Nephron (organoid): ENCODE data around the gene WNT9A.
"Not testable (repeated sequence)": the region's sequence is repeated elsewhere in the genome, so short reads cannot be mapped to it uniquely, and the experiment has no call there.

Source experiments
- H3K27ac Mint-ChIP-seq, 3 experiments: 2 replicates each; pipeline ENCODE4 v1.8.0; 2020; ENCODE audit warnings: mixed read lengths in 3 of 3, mild to moderate bottlenecking in 2 of 3, moderate library complexity in 1 of 3
- H3K27me3 Mint-ChIP-seq: 2 replicates; pipeline ENCODE4 v1.8.0; 2021; ENCODE audit warnings: low read depth, mild to moderate bottlenecking, moderate library complexity, mixed read lengths
- H3K36me3 Mint-ChIP-seq: 2 replicates; pipeline ENCODE4 v1.8.0; 2020; ENCODE audit warnings: low read depth, mixed read lengths
- H3K4me1 Mint-ChIP-seq: 2 replicates; pipeline ENCODE4 v1.8.0; 2020; ENCODE audit warnings: mixed read lengths
- H3K4me3 Mint-ChIP-seq, 3 experiments: 2 replicates each; pipeline ENCODE4 v1.8.0; 2020; ENCODE audit warnings: mild to moderate bottlenecking in 3 of 3, mixed read lengths in 3 of 3, moderate library complexity in 2 of 3
- H3K9me3 Mint-ChIP-seq: 2 replicates; pipeline ENCODE4 v1.8.0; 2020; ENCODE audit warnings: mixed read lengths
- TF ChIP-seq, protein P1 (sequence below), 3 experiments: fragments of 200-600 bp; sonication (generic); IDR thresholded peaks; one replicate each; pipeline ENCODE4 v1.5.0; 2021; ENCODE audit warnings: antibody characterized with exemption in 3 of 3; ENCODE audit not compliant: unreplicated experiment in 3 of 3

The WNT9A gene

GRCh38 chr1:227971643-227972282 lies 24.0 kb upstream of the WNT9A start:
- not testable (repeated sequence) for H3K27ac Mint-ChIP-seq, H3K4me3 Mint-ChIP-seq, H3K4me1 Mint-ChIP-seq, H3K27me3 Mint-ChIP-seq, H3K9me3 Mint-ChIP-seq, H3K36me3 Mint-ChIP-seq

DNA sequence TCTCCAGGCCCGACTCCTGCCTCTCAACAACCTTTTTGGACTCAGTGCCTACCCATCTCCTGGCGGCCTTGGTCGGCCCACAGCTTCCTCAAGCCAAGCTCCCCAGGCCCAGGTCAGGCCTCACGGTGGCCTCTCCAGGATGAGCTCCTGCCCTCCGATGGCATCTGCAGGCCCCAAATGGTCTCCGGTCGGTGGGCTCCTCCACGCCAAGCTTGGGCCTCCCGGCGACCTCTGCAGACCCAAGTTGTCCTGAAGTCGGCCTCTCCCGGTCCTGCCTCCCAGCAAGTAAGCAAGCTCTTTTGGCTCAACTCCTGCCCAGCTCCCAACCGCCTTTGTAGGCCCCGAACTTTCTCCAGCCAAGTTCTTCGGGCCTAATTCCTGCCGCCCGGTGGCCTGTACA lies 23.5 kb upstream of the WNT9A start:
- not testable (repeated sequence) for H3K4me1 Mint-ChIP-seq, H3K9me3 Mint-ChIP-seq, H3K27ac Mint-ChIP-seq, H3K36me3 Mint-ChIP-seq, H3K4me3 Mint-ChIP-seq, H3K27me3 Mint-ChIP-seq

- H3K27ac Mint-ChIP-seq, H3K36me3 Mint-ChIP-seq, H3K4me1 Mint-ChIP-seq, H3K27me3 Mint-ChIP-seq, H3K9me3 Mint-ChIP-seq, H3K4me3 Mint-ChIP-seq: not testable (repeated sequence)
These were observed 22.6 kb upstream of the WNT9A start for GRCh38 chr1:227970076-227970995.

DNA sequence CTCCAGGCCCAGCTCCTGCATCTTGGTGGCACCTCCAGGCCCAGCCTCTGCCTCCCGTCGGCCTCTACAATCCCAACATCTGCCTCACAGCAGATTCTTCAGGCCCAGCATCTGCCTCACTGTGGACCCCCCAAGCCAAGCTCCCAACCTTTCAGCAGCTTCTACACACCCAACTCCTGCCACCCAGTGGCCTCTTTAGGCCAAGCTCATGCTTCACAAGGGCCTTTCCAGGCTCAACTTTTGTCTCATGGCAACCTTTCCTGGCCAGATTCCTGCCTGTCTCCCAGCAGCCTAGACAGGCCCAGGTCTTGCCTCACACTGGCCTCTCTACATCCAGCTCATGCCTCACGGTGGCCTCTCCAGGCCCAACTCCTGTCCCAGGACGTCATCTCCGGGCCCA lies 20.1 kb upstream of the WNT9A start:
- H3K9me3 Mint-ChIP-seq, H3K4me1 Mint-ChIP-seq: not testable (repeated sequence)

DNA sequence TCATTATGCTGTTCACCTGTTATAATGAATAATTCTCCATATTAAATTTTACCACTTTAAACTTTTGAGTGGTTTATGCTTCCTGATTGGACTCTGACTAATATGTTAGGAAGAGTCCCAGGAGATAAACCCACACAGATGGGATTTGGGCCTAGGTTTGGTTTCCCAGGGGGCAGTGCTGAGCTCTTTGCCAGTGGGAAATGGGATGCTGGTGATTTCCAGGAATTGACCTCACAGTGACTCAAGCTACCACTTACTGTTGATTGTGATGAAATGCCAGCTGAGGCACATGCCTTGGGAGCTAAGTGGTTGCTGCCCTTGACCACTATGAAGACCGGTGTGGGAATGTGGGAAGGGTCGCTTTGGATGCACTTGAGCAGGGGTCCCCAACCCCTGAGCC lies 19.0 kb upstream of the WNT9A start:
- H3K27me3 Mint-ChIP-seq, H3K4me3 Mint-ChIP-seq, H3K36me3 Mint-ChIP-seq, H3K27ac Mint-ChIP-seq, H3K4me1 Mint-ChIP-seq, H3K9me3 Mint-ChIP-seq: not testable (repeated sequence)

More for the DNA sequence above, 20.1 kb upstream of the WNT9A start:
- not testable (repeated sequence) for H3K27ac Mint-ChIP-seq, H3K4me3 Mint-ChIP-seq, H3K36me3 Mint-ChIP-seq, H3K27me3 Mint-ChIP-seq

DNA sequence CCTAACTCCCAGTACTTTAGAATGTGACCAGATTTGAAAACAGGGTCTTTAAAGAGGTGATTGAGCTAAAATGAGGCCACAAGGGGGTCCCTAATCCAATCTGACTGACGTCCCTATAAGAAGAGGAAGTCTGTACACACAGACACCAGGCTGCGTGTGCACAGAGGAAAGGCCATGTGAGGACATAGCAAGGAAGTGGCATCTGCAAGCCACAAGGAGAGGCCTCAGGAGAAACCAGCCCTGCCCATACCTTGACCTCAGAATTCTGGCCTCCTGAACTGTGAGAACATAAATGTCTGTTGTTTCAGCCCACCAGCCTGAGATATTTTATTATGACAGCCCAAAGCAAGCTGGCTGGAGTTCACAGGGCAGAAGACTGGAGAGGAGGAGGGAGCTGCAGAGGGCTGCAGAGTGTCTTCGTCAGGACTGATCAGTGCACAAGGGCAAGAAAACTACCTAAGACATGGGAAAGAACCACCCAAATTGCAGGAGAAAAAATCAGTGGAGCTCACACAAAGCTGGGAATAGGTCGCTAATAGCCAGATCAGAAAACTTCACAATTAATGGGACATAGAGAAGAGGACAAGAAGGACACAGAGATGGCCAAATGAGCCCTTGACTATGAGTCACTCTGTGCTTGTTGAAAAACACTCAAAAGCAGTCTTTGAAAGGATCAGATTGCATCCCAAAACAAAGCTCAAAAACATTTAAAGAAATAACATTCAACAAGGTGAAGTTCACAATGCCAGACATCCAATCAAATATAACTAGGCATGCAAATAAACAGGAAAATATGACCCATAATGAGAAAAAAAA lies 14.1 kb upstream of the WNT9A start:
- peaks cover 3% of the 10 kb centered on the region for H3K9me3 Mint-ChIP-seq
- H3K27ac Mint-ChIP-seq, result no peak overlapping the region
- TF ChIP-seq, protein P1, sequence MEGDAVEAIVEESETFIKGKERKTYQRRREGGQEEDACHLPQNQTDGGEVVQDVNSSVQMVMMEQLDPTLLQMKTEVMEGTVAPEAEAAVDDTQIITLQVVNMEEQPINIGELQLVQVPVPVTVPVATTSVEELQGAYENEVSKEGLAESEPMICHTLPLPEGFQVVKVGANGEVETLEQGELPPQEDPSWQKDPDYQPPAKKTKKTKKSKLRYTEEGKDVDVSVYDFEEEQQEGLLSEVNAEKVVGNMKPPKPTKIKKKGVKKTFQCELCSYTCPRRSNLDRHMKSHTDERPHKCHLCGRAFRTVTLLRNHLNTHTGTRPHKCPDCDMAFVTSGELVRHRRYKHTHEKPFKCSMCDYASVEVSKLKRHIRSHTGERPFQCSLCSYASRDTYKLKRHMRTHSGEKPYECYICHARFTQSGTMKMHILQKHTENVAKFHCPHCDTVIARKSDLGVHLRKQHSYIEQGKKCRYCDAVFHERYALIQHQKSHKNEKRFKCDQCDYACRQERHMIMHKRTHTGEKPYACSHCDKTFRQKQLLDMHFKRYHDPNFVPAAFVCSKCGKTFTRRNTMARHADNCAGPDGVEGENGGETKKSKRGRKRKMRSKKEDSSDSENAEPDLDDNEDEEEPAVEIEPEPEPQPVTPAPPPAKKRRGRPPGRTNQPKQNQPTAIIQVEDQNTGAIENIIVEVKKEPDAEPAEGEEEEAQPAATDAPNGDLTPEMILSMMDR (IDR thresholded peaks at IDR 0.05; ENCODE audit: unreplicated experiment in 3 of 3), result no peak
- peaks cover 14% of the 10 kb centered on the region for H3K4me1 Mint-ChIP-seq
- no peaks in the 10 kb centered on the region for H3K36me3 Mint-ChIP-seq
- H3K27me3 Mint-ChIP-seq, result peaks cover 7% of the 10 kb centered on the region
- no peak overlapping the region for H3K4me3 Mint-ChIP-seq

- Mint-ChIP-seq H3K27ac (no peak overlapping the region), H3K4me3 (no peak overlapping the region), H3K4me1 (peaks cover 14% of the 10 kb centered on the region), H3K9me3 (peaks cover 12% of the 10 kb centered on the region), H3K27me3 (peaks cover 7% of the 10 kb centered on the region), H3K36me3 (no peaks in the 10 kb centered on the region)
- TF ChIP-seq, protein P1 (IDR thresholded peaks at IDR 0.05; ENCODE audit: unreplicated experiment in 3 of 3), result no peak
These were observed 11.7 kb upstream of the WNT9A start for GRCh38 chr1:227959325-227959860.

DNA sequence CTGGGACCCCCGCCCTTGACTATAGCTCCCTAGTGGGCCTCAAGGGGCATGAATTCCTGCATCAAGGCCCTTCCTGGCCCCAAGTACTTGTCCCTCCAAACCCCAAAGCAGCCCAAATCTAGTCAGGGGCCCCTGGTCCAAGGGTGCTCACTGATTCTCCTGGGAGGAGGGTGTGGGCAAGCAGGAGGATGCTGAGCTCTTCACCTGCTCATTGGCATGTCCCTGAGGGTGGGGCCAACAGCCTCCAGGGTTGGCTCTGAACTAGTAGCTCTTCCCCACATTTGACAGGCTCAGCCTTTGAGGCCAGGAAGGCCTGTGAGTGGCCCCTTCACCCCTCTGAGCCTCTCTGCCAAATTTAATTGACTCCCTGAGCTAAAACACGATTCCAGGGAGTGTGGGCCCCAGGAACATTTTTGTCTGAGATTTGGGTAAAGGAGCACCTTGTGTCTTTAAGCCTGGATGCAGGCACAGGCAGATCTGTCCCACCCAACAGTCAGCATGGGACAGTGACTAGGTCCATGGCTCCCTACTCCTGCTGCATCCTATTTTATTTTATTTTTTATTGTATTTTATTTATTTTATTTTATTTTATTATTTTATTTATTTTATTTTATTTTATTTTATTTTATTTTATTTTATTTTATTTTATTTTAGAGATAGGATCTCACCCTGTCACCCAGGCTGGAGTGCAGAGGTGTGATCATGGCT lies 11.0 kb upstream of the WNT9A start:
- TF ChIP-seq, protein P1 (IDR thresholded peaks at IDR 0.05; ENCODE audit: unreplicated experiment in 3 of 3), result no peak
- H3K27me3 Mint-ChIP-seq, result peaks cover 7% of the 10 kb centered on the region
- no peaks in the 10 kb centered on the region for H3K36me3 Mint-ChIP-seq
- H3K4me3 Mint-ChIP-seq, result no peak overlapping the region
- peaks cover 15% of the 10 kb centered on the region for H3K4me1 Mint-ChIP-seq
- H3K27ac Mint-ChIP-seq, result no peak overlapping the region
- H3K9me3 Mint-ChIP-seq, result peaks cover 12% of the 10 kb centered on the region
